Measurements from ENCODE around the gene RPUSD4. TPM values are rescaled to one million over a fixed set of nuclear protein-coding genes. Genes with fewer than 3 reads are reported as not detected.
A peak's percentile ranks its signal among the peaks of the same experiment; 100 is the strongest.

Gene RPUSD4
- total RNA-seq, 1 donor: 36.2 TPM

- peak; percentile 86 for DNase-seq (ENCODE audit: insufficient read length, low spot score, missing footprints)
- Histone ChIP-seq H3K9me3 (ENCODE audit: low read depth, low read length) (no peaks in the 10 kb centered on the region), H3K27me3 (ENCODE audit: insufficient read depth, low read length) (no peaks in the 10 kb centered on the region), H3K36me3 (ENCODE audit: insufficient read depth, low read length) (peaks cover 16% of the 10 kb centered on the region), H4K20me1 (ENCODE audit: insufficient read depth, low read length) (no peaks in the 10 kb centered on the region), H3K27ac (ENCODE audit: low read depth, low read length) (no peak overlapping the region), H3K4me2 (ENCODE audit: insufficient read depth, low read length) (peak overlapping the region; percentile 20), H2AFZ (ENCODE audit: low read length) (no peak overlapping the region), H3K4me1 (ENCODE audit: insufficient read depth, low read length) (peaks cover 6% of the 10 kb centered on the region), H3K79me2 (ENCODE audit: insufficient read depth, low read length) (no peaks in the 10 kb centered on the region), H3K4me3 (ENCODE audit: insufficient read depth, low read length) (no peak overlapping the region)
- no peak for TF ChIP-seq CTCF (IDR thresholded peaks at IDR 0.05; ENCODE audit: extremely low read depth, low read depth, low read length)
Measured at GRCh38 chr11:126246636-126247035, 35.2 kb upstream of the RPUSD4 start.

- TF ChIP-seq CTCF (IDR thresholded peaks at IDR 0.05; ENCODE audit: extremely low read depth, low read depth, low read length): no peak
- Histone ChIP-seq H3K36me3 (ENCODE audit: insufficient read depth, low read length) (peaks cover 5% of the 10 kb centered on the region), H3K9me3 (ENCODE audit: low read depth, low read length) (no peaks in the 10 kb centered on the region), H3K4me2 (ENCODE audit: insufficient read depth, low read length) (no peak overlapping the region), H3K79me2 (ENCODE audit: insufficient read depth, low read length) (peaks cover 23% of the 10 kb centered on the region), H4K20me1 (ENCODE audit: insufficient read depth, low read length) (no peaks in the 10 kb centered on the region), H3K4me1 (ENCODE audit: insufficient read depth, low read length) (peaks cover 6% of the 10 kb centered on the region), H3K4me3 (ENCODE audit: insufficient read depth, low read length) (no peak overlapping the region), H2AFZ (ENCODE audit: low read length) (no peak overlapping the region), H3K27me3 (ENCODE audit: insufficient read depth, low read length) (no peaks in the 10 kb centered on the region), H3K27ac (ENCODE audit: low read depth, low read length) (peak overlapping the region; percentile 4)
- DNase-seq (ENCODE audit: insufficient read length, low spot score, missing footprints): no peak
Measured at GRCh38 chr11:126233391-126233790, 21.9 kb upstream of the RPUSD4 start.

GRCh38 chr11:126232683-126233082 is 21.2 kb upstream of the RPUSD4 start:
- Histone ChIP-seq H3K27ac (ENCODE audit: low read depth, low read length) (no peak overlapping the region), H3K4me3 (ENCODE audit: insufficient read depth, low read length) (no peak overlapping the region), H3K36me3 (ENCODE audit: insufficient read depth, low read length) (peaks cover 5% of the 10 kb centered on the region), H3K9me3 (ENCODE audit: low read depth, low read length) (no peaks in the 10 kb centered on the region), H2AFZ (ENCODE audit: low read length) (no peak overlapping the region), H3K79me2 (ENCODE audit: insufficient read depth, low read length) (peaks cover 28% of the 10 kb centered on the region), H3K4me2 (ENCODE audit: insufficient read depth, low read length) (no peak overlapping the region), H3K4me1 (ENCODE audit: insufficient read depth, low read length) (peaks cover 6% of the 10 kb centered on the region), H3K27me3 (ENCODE audit: insufficient read depth, low read length) (no peaks in the 10 kb centered on the region), H4K20me1 (ENCODE audit: insufficient read depth, low read length) (no peaks in the 10 kb centered on the region)
- TF ChIP-seq CTCF (IDR thresholded peaks at IDR 0.05; ENCODE audit: extremely low read depth, low read depth, low read length): no peak
- DNase-seq (ENCODE audit: insufficient read length, low spot score, missing footprints): no peak

GRCh38 chr11:126231725-126232459 is 20.4 kb upstream of the RPUSD4 start:
- Histone ChIP-seq H3K4me3 (ENCODE audit: insufficient read depth, low read length) (no peak overlapping the region), H3K4me1 (ENCODE audit: insufficient read depth, low read length) (peaks cover 6% of the 10 kb centered on the region), H2AFZ (ENCODE audit: low read length) (no peak overlapping the region), H3K4me2 (ENCODE audit: insufficient read depth, low read length) (no peak overlapping the region), H3K36me3 (ENCODE audit: insufficient read depth, low read length) (peaks cover 5% of the 10 kb centered on the region), H3K27me3 (ENCODE audit: insufficient read depth, low read length) (no peaks in the 10 kb centered on the region), H3K27ac (ENCODE audit: low read depth, low read length) (no peak overlapping the region), H3K79me2 (ENCODE audit: insufficient read depth, low read length) (peaks cover 32% of the 10 kb centered on the region), H3K9me3 (ENCODE audit: low read depth, low read length) (no peaks in the 10 kb centered on the region), H4K20me1 (ENCODE audit: insufficient read depth, low read length) (no peaks in the 10 kb centered on the region)
- TF ChIP-seq CTCF (IDR thresholded peaks at IDR 0.05; ENCODE audit: extremely low read depth, low read depth, low read length): no peak
- no peak for DNase-seq (ENCODE audit: insufficient read length, low spot score, missing footprints)
